Measurements from ENCODE around the gene HEY2. TPM values are rescaled to one million over a fixed set of nuclear protein-coding genes. Genes with fewer than 3 reads are reported as not detected.

Gene HEY2
- total and polyA plus RNA-seq, 2 donors (not counting 3 experiments of a cell fraction or from before 2014, with no cell fraction given), result 0.07 TPM; not detected in 1

DNA sequence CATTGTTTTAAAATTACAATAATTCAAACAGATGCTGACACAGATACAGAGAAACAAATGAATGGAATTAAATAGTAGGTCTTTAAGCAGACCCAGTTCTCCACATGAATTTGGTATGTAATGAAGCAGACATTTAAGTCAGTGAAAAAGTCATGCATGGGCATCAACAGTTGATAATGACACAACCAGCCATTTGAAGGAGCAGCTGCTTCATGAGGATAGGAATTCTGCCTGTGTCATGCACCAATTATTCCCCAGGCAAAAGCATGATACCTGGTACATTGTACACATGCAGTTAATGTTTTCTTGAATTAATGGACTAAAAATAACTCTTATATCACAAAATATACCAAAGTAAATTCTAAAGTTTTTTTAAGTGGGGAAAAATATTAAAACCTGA lies 11.2 kb upstream of the HEY2 start:
- no TSS peak for BruUV-seq (replicated peaks)
- H3K9me3 ChIP-seq (replicated peaks; ENCODE audit: control insufficient read depth, insufficient read depth, low read length), result no peaks in the 10 kb centered on the region
- H3K27ac ChIP-seq (ENCODE audit: insufficient read depth, low read depth, low read length), result no peak overlapping the region
- H3K9me1 ChIP-seq (replicated peaks; ENCODE audit: control insufficient read depth, extremely low read depth, insufficient read depth, low read length), result no peaks in the 10 kb centered on the region
- H3K27me3 ChIP-seq (ENCODE audit: control insufficient read depth in 2 of 2, insufficient read depth in 2 of 2, low read length in 2 of 2), result peaks cover 7 to 13% of the 10 kb centered on the region in 2 experiments
- H2AFZ ChIP-seq (ENCODE audit: low read depth, low read length), result no peak overlapping the region
- H4K20me1 ChIP-seq (replicated peaks; ENCODE audit: control insufficient read depth, extremely low read depth, insufficient read depth, low read length), result no peaks in the 10 kb centered on the region
- H3K79me2 ChIP-seq (ENCODE audit: control insufficient read depth, insufficient read depth, low read length), result no peaks in the 10 kb centered on the region
- intact Hi-C loops (cut with micrococcal nuclease) (no loop called here), dilution Hi-C loops (cut with MboI; ENCODE audit: extremely low pct_ligation_motif_present, low sequenced_read_pairs) (no loop called here)
- peaks cover 9% of the 10 kb centered on the region for H3K4me1 ChIP-seq (ENCODE audit: control insufficient read depth, extremely low read depth, insufficient read depth, low read length)
- H3K4me2 ChIP-seq (ENCODE audit: insufficient read depth, low read length), result no peak overlapping the region
- no peaks in the 10 kb centered on the region for H3K36me3 ChIP-seq (ENCODE audit: control insufficient read depth in 2 of 2, extremely low read depth in 1 of 2, insufficient read depth in 2 of 2, low read length in 2 of 2)
- no peak for FAIRE-seq
- H3K4me3 ChIP-seq (replicated peaks in 1 of 3; ENCODE audit: insufficient read depth in 1 of 3, low read depth in 1 of 3, low read length in 3 of 3), result no peak overlapping the region
- no peak overlapping the region for H3K9ac ChIP-seq (replicated peaks; ENCODE audit: extremely low read depth, insufficient read depth, low read length)
- TF ChIP-seq, protein P1, sequence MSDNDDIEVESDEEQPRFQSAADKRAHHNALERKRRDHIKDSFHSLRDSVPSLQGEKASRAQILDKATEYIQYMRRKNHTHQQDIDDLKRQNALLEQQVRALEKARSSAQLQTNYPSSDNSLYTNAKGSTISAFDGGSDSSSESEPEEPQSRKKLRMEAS (IDR thresholded peaks at IDR 0.05; ENCODE audit: insufficient read depth, insufficient read length), result no peak
- no peak for TF ChIP-seq FOS (IDR thresholded peaks at IDR 0.05; ENCODE audit: borderline replicate concordance, insufficient read depth, low read length)
- no peak for TF ChIP-seq GATA2 (IDR thresholded peaks at IDR 0.05; ENCODE audit: insufficient read depth, insufficient read length, low read depth, low read length)
- TF ChIP-seq POLR2A (IDR thresholded peaks at IDR 0.05; ENCODE audit: low read depth, low read length), result no peak
- TF ChIP-seq MYC (IDR thresholded peaks at IDR 0.05; ENCODE audit: low read depth, low read length), result no peak
- no peak for TF ChIP-seq EZH2 (IDR thresholded peaks at IDR 0.05; ENCODE audit: borderline replicate concordance, low read depth, low read length, severe bottlenecking)
- TF ChIP-seq, protein P2, sequence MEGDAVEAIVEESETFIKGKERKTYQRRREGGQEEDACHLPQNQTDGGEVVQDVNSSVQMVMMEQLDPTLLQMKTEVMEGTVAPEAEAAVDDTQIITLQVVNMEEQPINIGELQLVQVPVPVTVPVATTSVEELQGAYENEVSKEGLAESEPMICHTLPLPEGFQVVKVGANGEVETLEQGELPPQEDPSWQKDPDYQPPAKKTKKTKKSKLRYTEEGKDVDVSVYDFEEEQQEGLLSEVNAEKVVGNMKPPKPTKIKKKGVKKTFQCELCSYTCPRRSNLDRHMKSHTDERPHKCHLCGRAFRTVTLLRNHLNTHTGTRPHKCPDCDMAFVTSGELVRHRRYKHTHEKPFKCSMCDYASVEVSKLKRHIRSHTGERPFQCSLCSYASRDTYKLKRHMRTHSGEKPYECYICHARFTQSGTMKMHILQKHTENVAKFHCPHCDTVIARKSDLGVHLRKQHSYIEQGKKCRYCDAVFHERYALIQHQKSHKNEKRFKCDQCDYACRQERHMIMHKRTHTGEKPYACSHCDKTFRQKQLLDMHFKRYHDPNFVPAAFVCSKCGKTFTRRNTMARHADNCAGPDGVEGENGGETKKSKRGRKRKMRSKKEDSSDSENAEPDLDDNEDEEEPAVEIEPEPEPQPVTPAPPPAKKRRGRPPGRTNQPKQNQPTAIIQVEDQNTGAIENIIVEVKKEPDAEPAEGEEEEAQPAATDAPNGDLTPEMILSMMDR (IDR thresholded peaks at IDR 0.05; ENCODE audit: extremely low read depth in 1 of 2, insufficient read depth in 1 of 2, low read depth in 1 of 2, low read length in 2 of 2), result no peak
- TF ChIP-seq JUN (IDR thresholded peaks at IDR 0.05; ENCODE audit: borderline replicate concordance, insufficient read depth, insufficient read length, low read depth), result no peak
- TF ChIP-seq POLR2AphosphoS5 (IDR thresholded peaks at IDR 0.05; ENCODE audit: insufficient read depth, low read depth, low read length), result no peak
- ChIA-PET CTCF (no interaction called here), POLR2A (no interaction called here)
- DNase-seq (ENCODE audit: low read depth, low spot score), result no peak

Data from endothelial cell of umbilical vein (primary cell).